K562 (cell line): ENCODE data around the gene HPN. TPM values are rescaled to one million over a fixed set of nuclear protein-coding genes. Genes with fewer than 3 reads are reported as not detected.

Source experiments
- CHD4 ChIP-seq: fragments of 200-600 bp; sonication (generic); IDR thresholded peaks from 3 replicates; pipeline ENCODE4 v1.6.1; 2012; ENCODE audit warnings: low read depth, mild to moderate bottlenecking, mixed read lengths, low read length, inconsistent platforms; ENCODE audit not compliant: insufficient read depth, insufficient replicate concordance, poor library complexity, severe bottlenecking
- CSDE1 ChIP-seq, 2 experiments: fragments of 450-650 bp; IDR thresholded peaks; 2 replicates each; pipeline ENCODE4 v1.6.1; 2016; ENCODE audit warnings: mild to moderate bottlenecking in 1 of 2
- CXXC5 ChIP-seq: fragments of 250-450 bp; sonication (Bioruptor Pico); IDR thresholded peaks from 2 replicates; pipeline ENCODE4 v1.8.0; 2022; ENCODE audit warnings: inconsistent platforms, mild to moderate bottlenecking, moderate library complexity
- DMBX1 ChIP-seq: fragments of 250-450 bp; sonication (Bioruptor Pico); IDR thresholded peaks from 2 replicates; pipeline ENCODE4 v1.8.0; 2022; ENCODE audit warnings: inconsistent platforms, mild to moderate bottlenecking, moderate library complexity, borderline replicate concordance
- FOXP1 ChIP-seq: sonication (generic); formaldehyde crosslinking; IDR thresholded peaks from 2 replicates; pipeline ENCODE4 v1.8.0; 2022; ENCODE audit warnings: mild to moderate bottlenecking, missing genetic modification reagents
- GATAD2A ChIP-seq: fragments of 450-650 bp; IDR thresholded peaks from 2 replicates; pipeline ENCODE4 v1.6.1; 2017
- HMGN3 ChIP-seq: IDR thresholded peaks from 2 replicates; pipeline ENCODE4 v1.6.1; 2011; ENCODE audit warnings: borderline replicate concordance, low read depth, mild to moderate bottlenecking, mixed read lengths, low read length; ENCODE audit not compliant: insufficient read length; ENCODE audit errors: extremely low read depth
- KDM5B ChIP-seq: fragments of 200-600 bp; sonication (generic); IDR thresholded peaks from 2 replicates; pipeline ENCODE4 v1.6.1; 2012; ENCODE audit warnings: low read depth, mild to moderate bottlenecking, moderate library complexity, low read length, control low read depth, inconsistent platforms; ENCODE audit not compliant: insufficient replicate concordance
- MCM2 ChIP-seq: fragments of 450-650 bp; IDR thresholded peaks from 2 replicates; pipeline ENCODE4 v1.6.1; 2017; ENCODE audit warnings: low read depth, mild to moderate bottlenecking
- MCM5 ChIP-seq: fragments of 450-650 bp; IDR thresholded peaks from 2 replicates; pipeline ENCODE4 v1.6.1; 2016; ENCODE audit warnings: low read depth
- MEF2A ChIP-seq: IDR thresholded peaks from 2 replicates; pipeline ENCODE4 v1.6.1; 2011; ENCODE audit warnings: low read depth, mild to moderate bottlenecking, low read length, moderate library complexity; ENCODE audit not compliant: control insufficient read depth
- RBM25 ChIP-seq: fragments of 200-400 bp; formaldehyde crosslinking; IDR thresholded peaks from 2 replicates; pipeline ENCODE4 v1.6.1; 2018; ENCODE audit warnings: low read length, low read depth, moderate library complexity; ENCODE audit not compliant: severe bottlenecking
- SIN3A ChIP-seq, 2 experiments: fragments of 150-350 bp in 1 of 2; IDR thresholded peaks; 2 replicates each; pipeline ENCODE4 v1.6.1; 2011 to 2016; ENCODE audit warnings: borderline replicate concordance in 2 of 2, low read depth in 2 of 2, low read length in 2 of 2, mild to moderate bottlenecking in 2 of 2, moderate library complexity in 2 of 2; ENCODE audit not compliant: control insufficient read depth in 1 of 2
- SMARCC2 ChIP-seq: fragments of 450-650 bp; IDR thresholded peaks from 2 replicates; pipeline ENCODE4 v1.6.1; 2017; ENCODE audit warnings: antibody characterized with exemption, moderate library complexity, mild to moderate bottlenecking, low read depth
- TAF15 ChIP-seq: fragments of 200-400 bp; formaldehyde crosslinking; IDR thresholded peaks from 2 replicates; pipeline ENCODE4 v1.6.1; 2017; ENCODE audit warnings: mild to moderate bottlenecking, low read depth, low read length, moderate library complexity
- TBP ChIP-seq: optimal IDR thresholded peaks from 2 replicates; pipeline ENCODE3; 2011; ENCODE audit warnings: low read depth, low read length, improper control_type of control experiment
- ZBTB8A ChIP-seq: fragments of 450-650 bp; IDR thresholded peaks from 2 replicates; pipeline ENCODE4 v1.6.1; 2018; ENCODE audit warnings: mild to moderate bottlenecking, moderate library complexity; ENCODE audit not compliant: partially characterized antibody
- ZFP91 ChIP-seq: sonication (generic); formaldehyde crosslinking; IDR thresholded peaks from 2 replicates; pipeline ENCODE4 v1.8.0; 2022; ENCODE audit warnings: mild to moderate bottlenecking, missing genetic modification reagents
- ZFPM2 ChIP-seq: fragments of 250-450 bp; sonication (Bioruptor Pico); IDR thresholded peaks from 2 replicates; pipeline ENCODE4 v1.5.1; 2022; ENCODE audit warnings: mild to moderate bottlenecking
- ZFX ChIP-seq: sonication (generic); formaldehyde crosslinking; IDR thresholded peaks from 2 replicates; pipeline ENCODE4 v1.8.0; 2022; ENCODE audit warnings: mild to moderate bottlenecking, missing genetic modification reagents, moderate library complexity
- ZNF217 ChIP-seq: sonication (generic); formaldehyde crosslinking; IDR thresholded peaks from 2 replicates; pipeline ENCODE4 v1.8.0; 2022; ENCODE audit warnings: mild to moderate bottlenecking, missing genetic modification reagents
- ZNF282 ChIP-seq: sonication (generic); formaldehyde crosslinking; IDR thresholded peaks from 2 replicates; pipeline ENCODE4 v1.8.1; 2023; ENCODE audit warnings: missing genetic modification reagents
- ZNF57 ChIP-seq: fragments of 450-650 bp; formaldehyde crosslinking; IDR thresholded peaks from 2 replicates; pipeline ENCODE4 v1.4.0; 2020; ENCODE audit warnings: mild to moderate bottlenecking, moderate library complexity
- polyA plus RNA-seq, 8 experiments: library from polyadenylated mRNA; depleted of rRNA in 4 of 8; stranded (reverse) in 5 of 8; unstranded in 3 of 8; fragments of >200 nt; fragmentation: Nextera tagmentation in 2 of 8; fragmentation: Illumina TruSeq in 1 of 8; extraction: Ambion mirVana in 2 of 8; extraction: Trizol in 1 of 8; gene quantifications; 2 replicates each; pipeline versions ENCODE4 v1.2.1 to v1.2.3, GENCODE V29; 2011 to 2014; ENCODE audit warnings: inconsistent platforms in 1 of 8, missing spikeins in 1 of 8
- total RNA-seq, 7 experiments: library from RNA; depleted of rRNA in 6 of 7; stranded (reverse); fragments of >200 nt in 6 of 7; fragmentation: Illumina TruSeq in 2 of 7; extraction: Trizol in 2 of 7; gene quantifications; 2 replicates each; pipeline versions ENCODE4 v1.2.1 to v1.2.3, GENCODE V29; 2011 to 2021; ENCODE audit warnings: low replicate concordance in 1 of 7
- TF ChIP-seq, protein P1 (sequence below): fragments of 250-450 bp; sonication (Bioruptor Pico); IDR thresholded peaks from 2 replicates; pipeline ENCODE4 v1.5.0; 2021; ENCODE audit warnings: mild to moderate bottlenecking, moderate library complexity

The HPN gene
- total and polyA plus RNA-seq, 9 of the 15 experiments (the other 6 are each of a cell fraction or from before 2014, with no cell fraction given), result 0.10 to 0.20 TPM; not detected in 7

DNA sequence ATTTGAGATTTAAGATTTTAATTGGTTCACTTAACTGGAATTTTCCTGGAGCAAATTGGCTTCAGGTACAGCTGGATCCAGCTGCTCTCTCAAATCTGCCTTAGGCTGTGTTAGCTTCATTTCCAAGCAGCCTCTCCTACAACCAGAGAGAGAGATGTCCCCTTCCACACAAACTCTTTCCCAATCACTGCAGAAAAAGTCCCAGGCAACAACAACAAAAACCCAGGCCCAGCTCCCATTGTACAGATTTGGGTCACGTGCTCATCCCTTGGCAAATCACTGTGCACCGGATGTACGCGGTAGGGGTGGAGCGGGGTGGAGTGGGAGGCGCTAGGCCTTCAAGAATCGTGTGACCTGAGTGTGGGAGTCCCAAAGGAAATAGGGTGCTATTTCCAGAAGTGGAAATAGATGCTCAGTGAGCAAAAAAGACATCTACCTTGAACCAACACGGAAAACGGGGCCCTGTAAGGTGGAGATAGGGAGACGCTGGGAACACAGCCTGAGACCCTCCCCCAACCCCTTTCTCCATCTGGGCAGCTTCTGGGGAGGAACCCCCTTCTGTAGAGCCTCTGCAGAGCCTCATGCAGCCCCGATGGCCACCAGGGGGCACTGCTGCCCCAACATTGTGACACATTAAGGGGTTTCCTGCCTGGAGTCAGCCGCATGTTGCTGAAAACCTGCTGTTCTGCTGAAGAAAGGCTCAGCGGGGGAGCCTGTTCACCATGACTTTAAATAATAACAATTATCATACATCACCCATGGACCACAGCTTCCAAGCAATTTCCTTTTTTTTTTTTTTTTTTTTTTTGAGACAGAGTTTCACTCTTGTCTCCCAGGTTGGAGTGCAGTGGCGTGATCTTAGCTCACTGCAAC is 25.4 kb downstream of the HPN start (continued):
- TF ChIP-seq GATAD2A (no peak), CXXC5 (no peak), RBM25 (peak; percentile 80), SMARCC2 (no peak), ZBTB8A (no peak), ZFP91 (no peak), TAF15 (no peak), HMGN3 (no peak), KDM5B (no peak), SIN3A (IDR thresholded peaks at IDR 0.05; ENCODE audit: borderline replicate concordance in 2 of 2, control insufficient read depth in 1 of 2, low read depth in 2 of 2, low read length in 2 of 2) (no peak), ZFPM2 (CRISPR knock-in tag) (no peak), CHD4 (no peak), MCM5 (no peak), CSDE1 (IDR thresholded peaks at IDR 0.05) (no peak), FOXP1 (CRISPR knock-in tag) (no peak), TBP (peak; percentile 26), MCM2 (no peak), ZNF57 (CRISPR knock-in tag) (no peak), ZNF217 (CRISPR knock-in tag) (no peak), DMBX1 (CRISPR knock-in tag) (no peak), MEF2A (no peak), ZFX (CRISPR knock-in tag) (no peak), ZNF282 (CRISPR knock-in tag) (no peak)
- TF ChIP-seq, protein P1, sequence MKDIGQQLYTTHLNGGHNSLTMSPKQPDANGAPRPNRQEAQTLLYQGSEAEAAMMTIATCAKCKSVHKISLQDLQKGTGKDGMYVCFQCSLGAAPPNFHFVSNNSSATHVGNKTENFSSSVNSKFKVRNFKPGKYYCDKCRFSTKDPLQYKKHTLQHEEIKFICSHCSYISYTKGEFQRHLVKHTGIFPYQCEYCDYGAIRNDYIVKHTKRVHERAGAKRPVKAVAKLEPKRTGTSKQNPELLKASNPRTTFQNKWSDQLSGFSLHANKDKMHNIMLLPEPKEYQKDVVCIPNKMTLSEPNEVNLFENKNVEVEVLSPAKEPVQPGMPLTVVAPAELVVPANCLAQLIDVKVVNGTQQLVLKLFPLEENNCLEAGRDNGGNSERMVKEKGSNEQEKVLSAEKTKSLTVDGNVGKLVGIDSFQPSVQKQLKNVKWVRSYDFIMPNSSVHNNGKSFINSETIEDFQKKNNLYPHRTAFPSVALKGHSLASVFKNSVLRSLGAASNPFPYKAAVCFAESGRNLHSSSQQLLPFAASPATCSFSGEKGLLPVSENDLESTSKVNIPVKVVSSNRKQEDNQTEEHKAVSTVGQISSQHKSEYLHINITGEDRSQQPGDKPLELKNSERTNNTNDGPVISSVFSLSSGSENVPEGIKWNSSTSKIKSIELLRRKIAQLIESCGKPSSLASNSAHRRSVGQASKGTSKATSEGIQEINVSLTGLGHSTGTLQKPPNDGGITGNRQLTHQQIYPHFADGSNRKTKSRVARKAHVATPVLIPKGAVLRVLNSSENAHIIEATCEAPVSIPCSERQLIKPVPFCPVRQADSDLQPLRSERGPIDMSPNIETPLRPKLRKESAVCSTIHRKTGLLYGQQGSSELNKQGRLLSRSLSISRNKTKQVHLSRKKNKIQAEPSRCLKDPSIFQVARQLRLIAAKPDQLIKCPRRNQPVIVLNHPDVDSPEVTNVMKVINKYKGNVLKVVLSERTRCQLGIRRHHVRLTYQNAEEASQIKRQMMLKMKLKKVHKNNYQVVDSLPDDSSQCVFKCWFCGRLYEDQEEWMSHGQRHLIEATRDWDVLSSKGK, result no peak
